AG08395 (cell line): Measurements from ENCODE around the gene SF3A1.
"Not testable (repeated sequence)": the region's sequence is repeated elsewhere in the genome, so short reads cannot be mapped to it uniquely, and the experiment has no call there.

Source experiments
- DNase-seq: peaks from one replicate; pipeline ENCODE4 v3.0.0; 2012; ENCODE audit warnings: mixed read lengths, low spot score

SF3A1 gene, protein sequence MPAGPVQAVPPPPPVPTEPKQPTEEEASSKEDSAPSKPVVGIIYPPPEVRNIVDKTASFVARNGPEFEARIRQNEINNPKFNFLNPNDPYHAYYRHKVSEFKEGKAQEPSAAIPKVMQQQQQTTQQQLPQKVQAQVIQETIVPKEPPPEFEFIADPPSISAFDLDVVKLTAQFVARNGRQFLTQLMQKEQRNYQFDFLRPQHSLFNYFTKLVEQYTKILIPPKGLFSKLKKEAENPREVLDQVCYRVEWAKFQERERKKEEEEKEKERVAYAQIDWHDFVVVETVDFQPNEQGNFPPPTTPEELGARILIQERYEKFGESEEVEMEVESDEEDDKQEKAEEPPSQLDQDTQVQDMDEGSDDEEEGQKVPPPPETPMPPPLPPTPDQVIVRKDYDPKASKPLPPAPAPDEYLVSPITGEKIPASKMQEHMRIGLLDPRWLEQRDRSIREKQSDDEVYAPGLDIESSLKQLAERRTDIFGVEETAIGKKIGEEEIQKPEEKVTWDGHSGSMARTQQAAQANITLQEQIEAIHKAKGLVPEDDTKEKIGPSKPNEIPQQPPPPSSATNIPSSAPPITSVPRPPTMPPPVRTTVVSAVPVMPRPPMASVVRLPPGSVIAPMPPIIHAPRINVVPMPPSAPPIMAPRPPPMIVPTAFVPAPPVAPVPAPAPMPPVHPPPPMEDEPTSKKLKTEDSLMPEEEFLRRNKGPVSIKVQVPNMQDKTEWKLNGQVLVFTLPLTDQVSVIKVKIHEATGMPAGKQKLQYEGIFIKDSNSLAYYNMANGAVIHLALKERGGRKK

GRCh38 chr22:30356449-30357235 lies at the start of gene SF3A1, which contains the start of gene CCDC157:
SF3A1 (minus strand) TSS chr22:30356894; CDS start chr22:30356792, 102 bp downstream.
CCDC157 (plus strand) TSS chr22:30357007; CDS start chr22:30366001, 8,994 bp downstream.
- peak; percentile 94 for DNase-seq

DNA sequence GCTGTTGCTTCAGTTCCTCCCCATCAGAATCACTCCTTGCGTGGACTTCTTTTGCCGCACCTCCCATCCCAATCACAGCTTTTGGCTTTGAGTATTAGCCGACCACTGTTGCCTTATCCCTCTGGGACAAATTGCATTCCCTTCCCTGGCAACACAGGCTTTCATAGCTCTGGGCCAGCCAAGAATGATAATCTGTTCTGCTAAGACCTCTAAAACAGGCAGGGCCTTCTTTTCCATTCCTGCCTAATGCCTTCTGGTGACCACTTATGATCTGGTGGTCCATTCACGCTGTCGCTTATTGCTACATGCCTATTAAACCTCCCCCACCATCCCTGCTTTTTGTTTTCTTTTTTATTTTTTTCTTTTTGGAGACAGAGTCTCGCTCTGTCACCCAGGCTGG lies 49.7 kb upstream of the SF3A1 start:
- no peak for DNase-seq

DNA sequence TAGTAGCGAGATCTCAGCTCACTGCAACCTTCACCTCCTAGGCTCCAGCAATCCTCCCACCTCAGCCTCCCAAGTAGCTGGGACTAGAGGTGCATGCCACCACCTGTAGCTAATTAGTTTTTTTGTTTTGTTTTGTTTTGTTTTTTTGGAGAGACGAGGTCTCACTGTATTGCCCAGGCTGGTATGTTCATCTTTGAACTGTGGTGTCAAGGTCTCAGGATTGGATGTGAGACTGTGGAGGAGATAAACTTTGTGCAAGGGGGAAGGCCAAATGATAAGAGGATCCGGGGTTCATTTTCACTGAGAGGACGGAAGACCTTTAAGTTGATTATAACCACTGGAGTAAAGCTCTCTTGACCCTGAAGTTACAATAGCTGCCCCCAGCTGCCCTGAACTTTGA lies 49.0 kb upstream of the SF3A1 start:
- no peak for DNase-seq

GRCh38 chr22:30404307-30404706 lies 47.6 kb upstream of the SF3A1 start:
- no peak for DNase-seq

DNA sequence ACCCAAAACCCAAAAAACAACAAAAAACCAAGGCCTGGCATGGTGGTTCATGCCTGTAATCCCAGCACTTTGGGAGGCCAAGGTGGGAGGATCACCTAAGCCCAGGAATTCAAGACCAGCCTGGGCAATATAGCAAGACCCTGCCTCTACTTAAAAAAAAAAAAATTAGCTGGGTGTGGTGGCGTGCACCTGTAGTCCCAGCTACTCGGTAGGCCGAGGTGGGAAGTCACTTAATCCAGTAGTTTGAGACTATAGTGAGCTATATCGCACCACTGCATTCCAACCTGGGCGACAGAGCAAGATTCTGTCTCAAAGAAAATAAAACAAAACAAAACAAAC lies 46.0 kb upstream of the SF3A1 start:
- not testable (repeated sequence) for DNase-seq

GRCh38 chr22:30402028-30402765 lies 45.5 kb upstream of the SF3A1 start:
- DNase-seq: no peak

DNA sequence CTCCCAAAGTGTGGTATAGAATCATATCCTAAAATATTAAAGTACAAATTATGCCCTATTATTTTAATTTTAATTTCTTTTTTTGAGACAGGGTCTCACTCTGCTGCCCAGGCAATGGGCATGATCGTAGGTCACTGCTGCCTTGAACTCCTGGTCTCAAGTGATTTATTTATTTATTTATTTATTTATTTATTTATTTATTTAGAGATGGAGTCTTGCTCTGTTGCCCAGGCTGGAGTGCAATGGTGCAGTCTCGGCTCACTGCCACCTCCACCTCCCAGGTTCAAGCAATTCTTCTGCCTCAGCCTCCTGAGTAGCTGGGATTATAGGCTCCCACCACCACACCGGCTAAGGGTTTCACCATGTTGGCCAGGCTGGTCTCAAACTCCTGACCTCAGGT lies 44.3 kb upstream of the SF3A1 start:
- not testable (repeated sequence) for DNase-seq

DNA sequence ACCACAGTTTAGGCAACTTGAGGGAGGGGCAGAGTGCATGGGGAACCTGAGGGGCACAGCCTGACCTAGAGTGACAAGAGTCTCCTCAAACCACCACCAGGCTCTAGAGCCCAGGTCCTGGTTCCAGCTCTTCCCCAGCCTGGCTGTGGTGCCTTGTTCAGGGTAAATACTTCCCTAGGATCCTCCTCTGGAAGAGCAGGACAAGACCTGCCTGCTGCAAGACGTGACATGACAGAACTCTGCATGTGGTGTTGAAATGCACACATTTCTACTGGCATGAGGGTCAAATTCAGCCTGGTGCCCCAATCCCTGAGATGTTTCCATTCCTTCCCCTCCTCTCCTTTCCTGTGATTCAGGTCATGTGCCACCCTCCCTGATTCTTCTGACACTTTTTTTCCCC lies 43.5 kb upstream of the SF3A1 start:
- DNase-seq: no peak

GRCh38 chr22:30399718-30400117 lies 43.0 kb upstream of the SF3A1 start:
- no peak for DNase-seq

DNA sequence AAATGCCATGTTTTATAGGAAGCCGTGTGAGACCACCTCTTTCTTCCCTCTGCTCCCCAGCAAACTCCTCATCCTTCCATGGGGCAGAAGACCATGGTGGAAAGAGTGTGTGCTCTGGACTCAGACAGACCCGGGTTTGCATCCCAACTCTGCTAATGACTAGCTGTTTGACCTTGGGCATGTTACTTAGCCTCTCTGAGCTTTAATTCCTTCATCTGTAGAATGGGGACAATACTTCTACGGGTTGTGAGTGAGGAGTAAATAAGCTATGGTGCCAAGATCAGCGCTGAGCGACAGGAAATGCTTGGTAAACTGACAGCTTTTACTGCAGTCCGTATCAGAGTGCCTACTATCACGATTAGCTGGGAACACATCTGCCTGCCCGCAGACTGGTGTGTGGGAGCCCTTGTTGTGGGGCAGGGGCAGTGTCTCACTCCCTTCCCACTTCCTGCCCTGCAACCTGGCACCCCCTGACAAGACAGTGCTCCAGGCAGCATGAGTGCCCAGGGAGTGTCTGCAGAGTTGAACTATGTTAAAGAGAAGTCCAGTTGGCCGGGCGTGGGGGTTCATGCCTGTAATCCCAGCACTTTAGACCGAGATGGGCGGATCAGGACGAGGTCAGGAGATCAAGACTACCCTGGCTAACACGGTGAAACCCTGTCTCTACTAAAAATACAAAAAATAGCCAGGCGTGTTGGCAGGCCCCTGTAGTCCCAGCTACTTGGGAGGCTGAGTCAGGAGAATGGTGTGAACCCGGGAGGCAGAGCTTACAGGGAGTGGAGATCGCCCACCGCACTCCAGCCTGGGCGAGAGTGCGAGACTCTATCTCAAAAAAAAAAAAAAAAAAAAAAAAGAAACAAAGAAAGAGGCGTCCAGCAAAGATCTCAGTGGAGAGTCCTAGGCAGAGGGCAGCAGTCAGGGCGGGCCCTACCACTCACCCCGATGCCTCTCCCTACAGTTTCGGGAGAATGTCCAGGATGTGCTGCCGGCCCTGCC lies 42.3 kb upstream of the SF3A1 start:
- DNase-seq: peak; percentile 35

DNA sequence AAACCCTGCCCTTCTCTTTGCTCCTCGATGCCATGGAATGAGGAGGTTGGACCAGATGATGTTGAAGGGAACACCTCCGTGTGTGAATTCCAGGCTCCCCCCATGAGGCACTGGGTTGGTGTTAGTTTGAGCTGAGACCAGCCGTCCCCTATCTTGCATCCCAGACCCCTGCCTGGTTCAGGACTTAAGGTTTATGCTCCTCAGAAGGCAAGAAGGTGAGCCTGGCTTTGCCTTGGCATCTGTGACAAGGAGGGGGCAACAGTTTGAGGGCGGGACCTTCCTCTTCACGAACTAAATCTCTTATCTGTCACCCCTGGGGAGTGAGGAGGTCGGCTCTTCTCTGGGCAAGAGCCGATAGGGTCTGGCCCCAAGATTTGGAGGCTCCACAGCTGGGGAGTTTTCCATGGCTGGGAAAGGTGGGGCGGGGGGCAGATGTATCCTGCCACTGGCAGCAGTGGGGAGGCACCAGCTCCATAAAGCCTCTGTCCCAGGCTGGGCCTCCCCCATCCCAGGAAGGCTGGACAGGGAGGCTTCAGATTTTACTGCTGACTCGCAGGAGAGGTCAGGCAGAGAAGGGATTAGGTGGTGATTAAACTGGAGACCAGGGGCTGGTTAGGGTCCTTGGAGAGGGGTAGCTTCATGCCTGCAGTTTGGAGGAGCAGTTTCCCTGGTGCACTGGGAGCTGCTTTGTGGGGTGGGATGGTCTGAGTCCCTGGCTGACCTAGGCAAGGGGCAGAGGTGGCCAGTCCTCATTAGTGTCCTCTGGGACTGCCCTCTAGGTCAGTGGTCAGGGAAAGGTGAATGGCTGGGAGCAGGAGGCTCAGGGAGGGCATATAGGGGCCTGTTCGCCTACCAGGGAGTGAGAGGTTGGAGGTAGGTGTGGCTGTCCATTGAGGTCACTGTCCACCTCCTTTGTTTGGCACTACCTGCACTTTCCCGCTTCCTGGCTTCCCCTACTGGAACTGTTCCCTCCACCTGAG lies 41.3 kb upstream of the SF3A1 start:
- no peak for DNase-seq

- DNase-seq: peak; percentile 83
These were observed 40.4 kb upstream of the SF3A1 start, which contains the start of gene SEC14L2 for GRCh38 chr22:30396871-30397655. SEC14L2 (plus strand) TSS chr22:30397018; CDS start chr22:30397117, 99 bp downstream.

- no peak for DNase-seq
These were observed 37.2 kb upstream of the SF3A1 start for GRCh38 chr22:30393885-30394284.

DNA sequence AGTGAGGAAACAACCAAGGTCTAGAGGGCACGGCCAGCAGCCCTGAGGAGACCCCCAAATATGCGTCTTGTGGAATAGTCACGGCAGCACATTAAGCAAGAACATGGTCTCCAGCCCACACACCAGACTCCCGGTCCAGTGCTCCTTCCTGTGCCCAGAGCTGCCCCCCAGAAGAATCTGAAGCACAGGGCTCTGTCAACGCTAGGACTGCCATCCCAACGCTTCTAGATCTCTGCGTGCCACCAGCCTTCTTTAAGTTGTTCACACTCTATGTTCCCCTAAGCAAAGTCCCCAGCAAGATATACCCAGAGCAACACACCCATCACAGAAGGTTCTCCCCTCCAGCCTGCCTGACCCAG lies 36.6 kb upstream of the SF3A1 start:
- no peak for DNase-seq

DNA sequence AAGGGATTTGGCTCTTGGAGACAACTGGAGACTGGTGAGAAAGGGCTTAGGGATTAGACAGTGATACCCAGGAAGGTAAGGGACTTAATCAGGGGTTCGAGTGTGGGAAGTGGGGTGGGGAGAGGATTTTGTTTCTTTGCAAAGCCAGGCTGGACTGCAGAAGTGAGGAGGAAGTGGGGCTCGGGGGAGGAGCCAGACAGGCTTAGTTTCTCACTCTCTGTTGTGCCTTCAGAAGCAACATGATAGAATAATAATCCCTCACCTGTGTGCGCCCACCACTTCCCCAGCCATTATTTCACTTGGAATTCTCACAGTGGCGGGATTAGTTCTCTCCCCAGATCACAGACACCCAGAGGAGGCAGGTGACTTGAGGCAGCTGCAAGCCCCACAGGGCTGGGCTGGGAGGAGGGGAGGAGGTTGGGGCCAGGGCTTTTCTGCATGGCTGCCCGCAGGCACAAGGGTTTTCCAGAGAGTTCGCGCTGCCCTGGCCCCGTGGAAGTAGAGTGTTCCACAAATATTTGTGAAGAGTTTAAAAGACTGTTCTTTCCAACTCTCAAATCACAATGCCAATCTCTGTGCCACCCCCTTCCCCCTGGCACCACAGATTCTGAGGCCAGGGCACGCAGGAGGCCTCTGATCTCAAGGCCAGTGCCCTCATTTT lies 36.1 kb upstream of the SF3A1 start:
- no peak for DNase-seq

GRCh38 chr22:30390974-30391691 lies 34.4 kb upstream of the SF3A1 start:
- peak; percentile 64 for DNase-seq
